GM18505 (cell line): ENCODE results near the gene BAHCC1.
"Not testable (repeated sequence)": the region's sequence is repeated elsewhere in the genome, so short reads cannot be mapped to it uniquely, and the experiment has no call there.

ENCODE experiments used
- ATAC-seq: cut with Tn5 transposase; IDR thresholded peaks from one replicate; pipeline ENCODE4 v1.9.1; 2021; ENCODE audit not compliant: unreplicated experiment
- POLR2A ChIP-seq: IDR thresholded peaks from 4 replicates; pipeline ENCODE4 v1.6.1; 2011; ENCODE audit warnings: borderline replicate concordance; ENCODE audit not compliant: insufficient read depth, insufficient read length; ENCODE audit errors: extremely low read depth

BAHCC1 gene

DNA sequence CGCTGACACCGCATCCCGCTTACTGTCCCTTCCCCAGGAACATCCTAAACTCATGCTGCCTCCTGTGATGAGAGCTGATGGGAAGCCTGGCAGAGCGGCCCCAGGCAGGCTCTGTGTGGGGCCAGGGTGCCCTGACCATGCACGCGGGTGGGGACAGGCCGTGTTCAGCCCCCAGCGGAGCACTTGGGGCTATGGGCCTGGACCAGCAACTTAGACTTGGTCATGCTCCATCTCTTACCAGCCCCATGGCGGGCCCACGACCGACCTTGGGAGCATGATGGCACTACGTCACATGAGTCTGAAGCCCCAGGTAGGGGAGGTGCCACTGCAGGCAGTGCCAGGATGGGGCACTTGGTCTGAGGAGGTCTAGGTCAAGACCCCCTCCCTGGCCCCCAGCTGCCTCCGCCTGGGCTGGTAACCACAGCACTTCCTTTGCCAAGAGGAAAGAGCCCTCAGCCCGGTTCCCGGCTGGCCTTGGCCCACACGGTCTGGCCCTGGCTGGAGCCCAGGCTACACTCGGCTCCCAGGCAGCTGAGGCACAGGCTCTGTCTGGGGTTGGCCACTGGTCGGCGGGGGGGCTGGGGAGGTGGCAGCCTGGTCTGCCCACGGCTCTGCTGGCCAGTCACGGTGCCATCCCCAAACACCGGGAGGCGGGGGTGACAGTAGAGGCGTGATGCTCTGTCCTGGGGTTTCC, 25.7 kb downstream of the BAHCC1 start:
- ATAC-seq: no peak
- TF ChIP-seq POLR2A: no peak

DNA sequence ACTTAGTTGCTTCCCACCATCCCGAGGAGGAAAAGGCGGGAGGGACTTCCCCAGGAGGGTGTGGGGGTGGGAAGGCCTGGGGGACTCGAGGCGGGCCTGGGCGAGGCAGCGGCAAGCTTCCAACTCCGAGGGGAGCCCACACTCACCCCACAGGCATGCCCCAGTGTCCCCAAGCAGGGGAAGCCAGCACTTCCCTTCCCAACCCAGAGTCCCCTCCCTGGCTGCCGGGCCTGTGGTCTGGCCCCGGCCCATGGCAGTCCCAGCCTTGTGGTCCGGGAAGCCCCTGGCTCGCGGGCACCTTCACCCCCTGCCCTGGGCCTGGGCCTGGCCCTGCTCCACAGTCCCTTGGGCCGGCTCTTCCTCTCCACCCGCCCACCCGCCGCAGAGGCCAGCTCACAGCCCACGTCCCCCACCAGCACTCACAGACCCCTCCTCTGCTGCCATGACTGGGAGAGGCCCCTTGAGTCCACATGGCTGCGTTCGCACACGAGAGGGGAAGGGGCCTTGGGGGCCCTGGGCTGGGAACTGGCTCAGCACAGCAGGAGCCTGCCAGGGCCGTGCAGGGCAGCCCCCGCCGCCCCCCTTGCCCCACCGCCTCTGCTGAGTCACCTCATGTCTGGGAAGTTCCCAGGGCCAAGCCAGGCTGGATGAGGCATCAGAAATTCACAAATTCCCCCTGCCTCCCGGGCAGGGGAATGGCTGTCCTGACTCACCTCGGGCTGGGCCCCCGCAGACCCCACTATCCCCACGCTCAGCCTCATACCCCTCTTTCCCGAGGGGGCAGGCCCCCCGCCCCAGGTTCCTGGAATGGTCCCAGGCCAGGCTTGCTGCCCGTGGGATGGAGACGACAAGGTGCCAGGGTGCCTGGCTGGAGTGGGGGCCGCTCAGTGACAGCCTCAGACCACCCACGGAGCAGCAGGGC, 27.8 kb downstream of the BAHCC1 start:
- no peak for ATAC-seq

DNA sequence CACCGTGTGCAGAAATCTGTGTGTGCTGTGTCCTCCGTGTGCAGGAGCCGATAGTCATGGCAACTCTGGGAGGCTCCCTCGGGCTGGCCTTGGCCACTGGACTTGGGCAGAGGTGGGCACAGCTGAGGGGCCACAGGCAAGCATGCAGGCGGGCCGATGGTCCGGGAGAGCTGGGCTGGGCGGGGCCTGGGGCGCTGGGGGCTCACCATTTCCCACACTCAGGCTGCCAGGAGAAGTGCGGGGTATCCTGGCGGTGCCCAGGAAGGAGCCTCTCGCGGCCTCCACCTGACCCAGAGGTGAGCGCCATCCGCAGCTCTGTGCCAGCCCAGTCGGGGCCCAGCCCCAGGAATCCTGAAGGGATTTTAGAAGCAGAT, 28.4 kb downstream of the BAHCC1 start:
- no peak for TF ChIP-seq POLR2A
- no peak for ATAC-seq

More for the DNA sequence above, 27.8 kb downstream of the BAHCC1 start:
- TF ChIP-seq POLR2A: no peak

DNA sequence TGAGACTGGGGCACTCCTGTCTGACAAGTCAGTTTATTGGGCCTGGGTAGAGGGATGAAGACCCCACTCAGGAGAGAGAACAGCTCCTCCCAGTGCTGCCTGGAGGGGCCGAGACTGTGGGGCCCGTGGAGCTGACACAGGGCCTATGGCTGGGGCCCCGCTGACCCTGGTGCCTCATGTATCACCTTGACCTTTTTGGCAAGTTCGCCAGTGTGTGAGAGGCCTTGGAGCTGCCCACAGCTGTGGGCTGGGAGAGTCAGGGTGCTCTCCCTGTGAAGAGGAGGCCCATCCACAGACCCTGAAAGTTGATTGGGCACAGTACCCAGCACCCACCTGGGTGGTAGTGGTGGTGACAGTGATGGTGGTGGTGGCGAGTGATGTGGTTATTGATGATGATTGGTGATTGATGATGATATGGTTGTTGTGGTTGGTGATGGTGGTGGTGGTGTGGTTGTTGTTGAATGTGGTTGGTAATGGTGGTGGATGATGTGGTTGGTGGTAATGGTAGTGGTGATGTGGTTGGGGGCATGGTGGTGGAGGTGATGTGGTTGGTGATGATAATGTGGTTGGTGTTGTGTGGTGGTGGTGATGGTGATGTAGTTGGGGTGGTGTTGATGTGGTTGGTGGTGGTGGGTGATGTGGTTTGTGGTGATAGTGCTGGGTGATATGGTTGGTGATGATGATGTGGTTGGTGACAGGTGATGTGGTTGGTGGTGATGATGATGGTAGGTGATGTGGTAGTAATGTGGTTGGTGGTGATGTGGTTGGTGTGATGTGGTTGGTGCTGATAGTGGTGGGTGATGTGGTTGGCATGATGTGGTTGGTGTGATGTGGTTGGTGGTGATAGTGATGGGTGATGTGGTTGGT, 29.1 kb downstream of the BAHCC1 start:
- no peak for TF ChIP-seq POLR2A
- ATAC-seq: no peak

DNA sequence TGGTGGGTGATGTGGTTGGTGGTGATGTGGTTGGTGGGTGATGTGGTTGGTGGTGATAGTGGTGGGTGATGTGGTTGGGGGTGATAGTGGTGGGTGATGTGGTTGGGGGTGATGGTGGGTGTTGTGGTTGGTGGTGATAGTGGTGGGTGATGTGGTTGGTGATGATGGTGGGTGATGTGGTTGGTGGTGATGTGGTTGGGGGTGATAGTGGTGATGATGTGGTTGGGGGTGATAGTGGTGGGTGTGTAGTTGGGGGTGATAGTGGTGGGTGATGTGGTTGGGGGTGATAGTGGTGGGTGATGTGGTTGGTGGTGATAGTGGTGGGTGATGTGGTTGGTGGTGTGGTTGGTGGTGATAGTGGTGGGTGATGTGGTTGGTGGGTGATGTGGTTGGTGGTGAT, 29.8 kb downstream of the BAHCC1 start:
- not testable (repeated sequence) for ATAC-seq

DNA sequence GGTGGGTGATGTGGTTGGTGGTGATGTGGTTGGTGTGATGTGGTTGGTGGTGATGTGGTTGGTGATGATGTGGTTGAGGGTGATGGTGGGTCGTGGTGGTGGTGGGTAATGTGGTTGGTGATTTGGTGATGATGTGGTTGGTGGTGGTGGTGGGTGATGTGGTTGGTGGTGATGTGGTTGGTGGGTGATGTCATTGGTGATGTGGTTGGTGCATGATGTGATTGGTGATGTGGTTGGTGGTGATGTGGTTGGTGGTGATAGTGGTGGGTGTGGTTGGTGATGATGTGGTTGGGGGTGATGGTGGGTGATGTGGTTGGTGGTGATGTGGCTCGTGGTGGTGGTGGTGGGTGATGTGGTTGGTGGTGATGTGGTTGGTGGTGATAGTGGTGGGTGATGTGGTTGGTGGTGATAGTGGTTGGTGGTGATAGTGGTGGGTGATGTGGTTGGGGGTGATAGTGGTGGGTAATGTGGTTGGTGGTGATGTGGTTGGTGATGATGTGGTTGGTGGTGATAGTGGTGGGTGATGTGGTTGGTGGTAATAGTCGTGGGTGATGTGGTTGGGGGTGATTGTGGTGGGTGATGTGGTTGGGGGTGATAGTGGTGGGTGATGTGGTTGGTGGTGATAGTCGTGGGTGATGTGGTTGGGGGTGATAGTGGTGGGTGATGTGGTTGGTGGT, 30.6 kb downstream of the BAHCC1 start:
- not testable (repeated sequence) for ATAC-seq

DNA sequence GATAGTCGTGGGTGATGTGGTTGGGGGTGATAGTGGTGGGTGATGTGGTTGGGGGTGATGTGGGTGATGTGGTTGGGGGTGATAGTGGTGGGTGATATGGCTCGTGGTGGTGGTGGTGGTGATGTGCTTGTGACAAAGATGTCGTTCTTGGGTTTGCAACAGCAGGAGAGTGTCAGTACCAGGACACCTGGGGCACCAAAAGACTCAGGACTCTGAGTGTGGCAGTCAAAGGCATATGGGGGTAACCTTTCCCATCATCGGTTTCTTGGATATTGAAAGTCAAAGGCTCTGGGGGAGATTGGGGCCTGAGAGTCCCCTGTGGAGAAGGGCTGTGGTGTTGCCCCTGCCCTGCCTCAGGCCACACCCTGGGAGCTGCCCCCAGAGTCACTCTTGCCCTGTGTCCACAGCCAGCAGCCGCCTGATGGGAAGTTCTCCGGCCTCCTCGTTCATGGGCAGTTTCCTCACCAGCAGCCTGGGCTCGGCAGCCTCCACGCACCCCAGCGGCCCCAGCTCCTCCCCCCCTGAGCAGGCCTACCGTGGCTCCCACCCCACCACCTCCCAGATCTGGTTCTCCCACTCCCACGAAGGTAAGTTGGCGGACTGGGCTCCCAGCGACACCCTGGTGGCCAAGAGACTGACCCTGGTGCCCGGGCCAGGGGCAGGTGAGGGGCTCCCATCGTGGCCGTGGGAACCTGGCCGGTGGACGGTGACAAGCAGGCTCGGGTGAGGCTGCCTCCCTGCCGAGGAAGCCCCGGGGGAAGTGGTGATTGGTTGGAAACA, 31.3 kb downstream of the BAHCC1 start:
- TF ChIP-seq POLR2A: no peak
- no peak for ATAC-seq

DNA sequence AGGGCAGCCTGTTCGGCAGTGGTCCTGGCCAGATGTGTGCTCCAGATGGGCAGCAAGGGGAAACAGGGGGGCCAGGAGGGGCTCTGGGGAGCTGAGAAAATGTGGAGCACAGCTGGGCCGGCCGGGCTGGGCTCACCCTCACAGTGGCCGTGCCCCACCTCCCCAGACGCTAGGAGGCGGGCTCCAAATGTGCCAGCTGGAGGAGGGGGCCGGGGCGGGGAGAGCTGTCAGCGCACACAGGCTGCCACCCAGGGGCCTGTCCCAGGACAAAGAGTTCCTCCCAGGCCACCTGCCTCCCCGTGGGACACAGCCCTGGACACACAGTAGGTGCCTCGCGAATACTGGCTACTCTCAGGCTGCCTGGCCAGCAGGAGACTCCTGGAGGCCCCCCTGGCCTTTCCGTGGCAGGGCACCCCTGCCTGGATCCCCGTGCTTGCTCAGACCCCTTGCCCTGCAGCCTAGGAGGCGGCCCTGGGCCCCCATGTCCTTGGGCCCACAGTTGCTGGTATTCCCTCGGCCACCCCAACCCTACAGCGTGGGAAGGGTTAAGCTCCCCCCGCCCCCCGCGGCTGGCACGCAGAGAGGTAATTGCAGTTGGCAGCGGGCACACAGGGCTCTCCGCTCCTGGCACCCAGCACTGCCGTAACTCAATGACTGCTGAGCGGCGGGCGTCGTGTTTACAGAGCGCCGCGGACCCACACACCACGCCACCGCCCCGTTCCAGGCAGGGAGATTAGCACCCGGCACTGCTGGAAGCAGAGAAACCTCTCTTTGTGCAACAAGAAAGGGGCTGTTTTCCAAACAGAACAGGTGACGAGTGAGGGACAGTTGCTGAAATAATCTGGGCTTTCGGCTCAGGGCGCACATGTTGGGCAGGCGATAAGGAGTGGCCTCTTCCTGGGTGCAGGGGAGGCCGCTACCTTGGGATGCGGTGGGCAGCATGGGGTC, 32.2 kb downstream of the BAHCC1 start:
- TF ChIP-seq POLR2A: no peak
- ATAC-seq: no peak

DNA sequence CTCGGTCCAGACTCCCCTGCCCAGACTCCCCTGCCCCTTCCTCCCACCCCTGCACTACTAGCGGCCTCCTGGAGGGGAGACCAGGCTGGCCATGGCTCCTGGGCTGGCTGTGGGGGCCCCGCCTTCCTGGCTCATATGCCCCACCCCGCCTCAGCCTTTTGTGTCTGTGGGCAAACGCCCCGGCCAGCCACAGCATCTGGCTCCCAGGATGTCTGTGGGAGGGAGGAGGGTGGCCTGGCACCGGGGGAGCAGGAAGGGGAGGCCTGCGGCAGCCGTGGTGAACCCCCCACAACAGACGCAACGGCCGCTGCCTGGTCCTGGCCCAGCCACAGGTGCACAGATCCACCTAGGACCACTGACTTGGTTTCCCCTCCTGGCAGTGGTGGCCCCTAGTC, 32.9 kb downstream of the BAHCC1 start:
- no peak for ATAC-seq
- TF ChIP-seq POLR2A: no peak

DNA sequence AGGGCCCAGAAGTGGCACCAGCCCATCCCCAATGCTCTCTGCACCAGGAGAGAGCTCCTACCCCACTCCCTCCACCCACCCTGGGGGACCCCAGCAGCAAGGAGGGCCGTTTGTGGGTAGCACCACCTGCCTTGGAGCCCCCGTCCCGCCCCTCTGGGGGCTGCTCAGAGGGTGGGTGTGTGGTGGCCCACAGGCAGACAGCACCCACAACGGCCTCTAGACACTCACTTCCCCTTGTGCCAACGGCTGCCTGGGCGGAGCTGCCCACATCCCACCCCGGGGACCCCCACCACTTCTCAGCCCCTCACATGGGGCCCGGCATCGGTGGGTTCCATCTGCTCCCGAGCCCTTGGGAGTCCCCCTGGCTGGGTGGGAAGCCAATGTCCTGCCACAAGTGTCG, 33.3 kb downstream of the BAHCC1 start:
- no peak for TF ChIP-seq POLR2A
- ATAC-seq: no peak

DNA sequence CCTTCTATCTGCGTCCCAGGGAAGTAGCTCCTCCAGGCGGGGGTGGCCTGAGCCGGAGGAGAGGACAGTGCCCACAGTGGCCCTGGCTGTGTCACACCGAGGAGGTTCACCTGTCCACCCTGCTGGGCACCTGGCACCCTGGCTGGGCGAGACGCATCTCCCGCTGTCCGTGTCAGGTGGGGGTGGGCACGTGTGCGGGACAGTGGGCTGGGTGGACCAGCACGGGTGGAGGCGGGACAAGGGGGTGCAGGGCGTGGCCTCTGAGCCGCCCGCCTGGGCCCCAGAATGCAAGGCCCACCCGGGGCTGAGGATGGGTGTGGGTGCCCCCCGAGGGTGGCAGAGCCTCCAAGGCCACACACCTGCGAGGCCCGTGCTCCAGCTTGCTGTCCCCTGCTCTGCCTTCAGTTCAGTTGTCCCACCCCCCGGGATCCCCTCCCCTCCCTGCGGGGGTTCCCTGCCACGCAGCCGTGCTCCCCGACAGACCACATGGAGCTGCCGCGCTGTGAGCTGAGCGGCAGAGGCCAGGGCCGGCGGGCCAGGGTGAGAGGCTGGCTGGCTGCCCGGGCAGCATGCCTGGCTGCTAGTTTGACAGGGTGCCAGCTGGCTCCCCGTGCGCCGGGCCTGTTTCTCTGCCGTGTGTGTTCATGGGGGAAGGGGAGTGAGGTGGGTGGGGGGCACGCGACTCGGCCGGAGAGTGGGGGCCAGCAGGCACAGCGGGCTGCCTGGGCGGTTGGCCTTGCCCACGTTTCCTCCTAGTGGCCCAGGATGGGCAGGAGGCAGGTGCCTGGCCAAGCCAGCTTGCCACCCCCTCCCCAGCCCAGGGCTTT, 33.9 kb downstream of the BAHCC1 start:
- ATAC-seq: no peak
- no peak for TF ChIP-seq POLR2A
